Endothelial cell of umbilical vein (primary cell): ENCODE results near the gene ACADSB. TPM values are rescaled to one million over a fixed set of nuclear protein-coding genes. Genes with fewer than 3 reads are reported as not detected.

Source experiments
- BruUV-seq: library from RNA; stranded (reverse); fragments of 400-500 nt; replicated peaks from 2 replicates; lab custom pipeline; 2021; lab: Mats Ljungman, UMichigan
- CTCF ChIA-PET: fragments of 300-600, 350-600 bp; sonication (Branson Sonifier 250); formaldehyde crosslinking; loops from one replicate; lab custom pipeline; 2021; ENCODE audit warnings: antibody characterized with exemption, inconsistent platforms; lab: Charles Lee
- POLR2A ChIA-PET: fragments of 300-600, 350-600 bp; sonication (Branson Sonifier 250); formaldehyde crosslinking; loops from one replicate; lab custom pipeline; 2021; ENCODE audit warnings: antibody characterized with exemption, inconsistent platforms; lab: Charles Lee
- DNase-seq: peaks from one replicate; pipeline ENCODE4 v3.0.0-alpha.2; 2011; ENCODE audit warnings: low read depth, low spot score
- FAIRE-seq: peaks from 2 replicates; lab custom pipeline; 2011; peaks lifted over from hg19 to GRCh38; lab: Jason Lieb, UNC
- H2AFZ ChIP-seq: 2 replicates; pipeline ENCODE4 v1.6.0; 2012; ENCODE audit warnings: low read depth, low read length, control low read depth, inconsistent platforms
- H3K27ac ChIP-seq: 2 replicates; pipeline ENCODE4 v1.5.1; 2011; ENCODE audit warnings: low read depth, mild to moderate bottlenecking, control low read depth, low read length, moderate library complexity; ENCODE audit not compliant: insufficient read depth
- H3K27me3 ChIP-seq, 2 experiments: 2 replicates each; pipeline versions ENCODE4 v1.6.0 to v1.6.1; 2011; ENCODE audit warnings: low read length in 2 of 2, mixed read lengths in 1 of 2; ENCODE audit not compliant: control insufficient read depth in 2 of 2, insufficient read depth in 2 of 2
- H3K36me3 ChIP-seq, 2 experiments: 2 replicates in 1 of 2; 3 replicates in 1 of 2; pipeline ENCODE4 v1.5.1; 2011; ENCODE audit warnings: low read length in 2 of 2, mild to moderate bottlenecking in 1 of 2, moderate library complexity in 1 of 2; ENCODE audit not compliant: control insufficient read depth in 2 of 2, insufficient read depth in 2 of 2; ENCODE audit errors: extremely low read depth in 1 of 2
- H3K4me1 ChIP-seq: 3 replicates; pipeline ENCODE4 v1.5.1; 2011; ENCODE audit warnings: mild to moderate bottlenecking, low read length; ENCODE audit not compliant: control insufficient read depth, insufficient read depth; ENCODE audit errors: extremely low read depth
- H3K4me2 ChIP-seq: 2 replicates; pipeline ENCODE4 v1.6.1; 2011; ENCODE audit warnings: low read length, control low read depth, mixed read lengths; ENCODE audit not compliant: insufficient read depth
- H3K4me3 ChIP-seq, 3 experiments: fragments of 200-600 bp in 1 of 3; sonication (generic), shearing (Covaris generic) in 1 of 3; replicated peaks in 1 of 3; 2 replicates each; pipeline ENCODE4 v1.5.1; 2011 to 2016; ENCODE audit warnings: control low read depth in 3 of 3, low read length in 3 of 3, mild to moderate bottlenecking in 2 of 3, inconsistent platforms in 1 of 3, low read depth in 1 of 3, moderate library complexity in 1 of 3; ENCODE audit not compliant: insufficient read depth in 1 of 3
- H3K79me2 ChIP-seq: 2 replicates; pipeline ENCODE4 v1.6.0; 2012; ENCODE audit warnings: low read length, inconsistent platforms; ENCODE audit not compliant: control insufficient read depth, insufficient read depth
- H3K9ac ChIP-seq: replicated peaks from 2 replicates; pipeline ENCODE3; 2011; ENCODE audit warnings: low read length, control low read depth; ENCODE audit not compliant: insufficient read depth; ENCODE audit errors: extremely low read depth
- H3K9me1 ChIP-seq: replicated peaks from 3 replicates; pipeline ENCODE4 v1.6.0; 2011; ENCODE audit warnings: mild to moderate bottlenecking, low read length; ENCODE audit not compliant: control insufficient read depth, insufficient read depth; ENCODE audit errors: extremely low read depth
- H3K9me3 ChIP-seq: replicated peaks from 2 replicates; pipeline ENCODE4 v1.5.1; 2012; ENCODE audit warnings: low read length, inconsistent platforms; ENCODE audit not compliant: control insufficient read depth, insufficient read depth
- H4K20me1 ChIP-seq: replicated peaks from 2 replicates; pipeline ENCODE3; 2011; ENCODE audit warnings: mild to moderate bottlenecking, low read length; ENCODE audit not compliant: control insufficient read depth, insufficient read depth; ENCODE audit errors: extremely low read depth
- EZH2 ChIP-seq: IDR thresholded peaks from 2 replicates; pipeline ENCODE4 v1.6.1; 2012; ENCODE audit warnings: borderline replicate concordance, low read depth, mild to moderate bottlenecking, moderate library complexity, low read length, inconsistent platforms; ENCODE audit not compliant: severe bottlenecking
- FOS ChIP-seq: IDR thresholded peaks from 2 replicates; pipeline ENCODE4 v1.6.1; 2011; ENCODE audit warnings: mild to moderate bottlenecking, low read length, moderate library complexity, borderline replicate concordance; ENCODE audit not compliant: insufficient read depth
- GATA2 ChIP-seq: IDR thresholded peaks from 2 replicates; pipeline ENCODE4 v1.7.0; 2011; ENCODE audit warnings: low read depth, mild to moderate bottlenecking, moderate library complexity, mixed read lengths, low read length; ENCODE audit not compliant: insufficient read length, insufficient read depth
- JUN ChIP-seq: IDR thresholded peaks from 2 replicates; pipeline ENCODE4 v1.6.1; 2011; ENCODE audit warnings: borderline replicate concordance, low read depth; ENCODE audit not compliant: insufficient read length, insufficient read depth
- MYC ChIP-seq: IDR thresholded peaks from one replicate; pipeline ENCODE4 v1.6.1; 2011; ENCODE audit warnings: mild to moderate bottlenecking, low read depth, low read length
- POLR2A ChIP-seq: IDR thresholded peaks from 2 replicates; pipeline ENCODE4 v1.6.1; 2012; ENCODE audit warnings: low read depth, mild to moderate bottlenecking, control low read depth, low read length
- POLR2AphosphoS5 ChIP-seq: IDR thresholded peaks from 2 replicates; pipeline ENCODE4 v1.6.1; 2012; ENCODE audit warnings: low read depth, mild to moderate bottlenecking, control low read depth, low read length, moderate library complexity; ENCODE audit not compliant: insufficient read depth
- dilution Hi-C: fragments of 300-500 bp; cut with MboI; formaldehyde crosslinking; loops from one replicate; pipeline ENCODE4 v1.15.0; 2019; ENCODE audit warnings: low sequenced_read_pairs; ENCODE audit not compliant: extremely low pct_ligation_motif_present
- intact Hi-C: fragments of 100-400 bp; cut with micrococcal nuclease; formaldehyde crosslinking; loops from one replicate; pipeline ENCODE4 v1.10.0; 2022
- polyA plus RNA-seq, 4 experiments: library from polyadenylated mRNA; depleted of rRNA in 3 of 4; stranded (reverse) in 3 of 4; unstranded in 1 of 4; fragments of >200 nt; gene quantifications; 2 replicates each; pipeline versions ENCODE4 v1.2.1 to v1.2.3, GENCODE V29; 2011 to 2012; ENCODE audit warnings: missing spikeins in 1 of 4
- total RNA-seq: library from RNA; stranded (reverse); gene quantifications from 2 replicates; pipeline ENCODE4 v1.2.3, GENCODE V29; 2021
- TF ChIP-seq, protein P1 (sequence below), 2 donors: IDR thresholded peaks; 1 replicate in 1 of 2; 2 replicates in 1 of 2; pipeline ENCODE4 v1.5.1; 2011; ENCODE audit warnings: low read length in 2 of 2, mild to moderate bottlenecking in 2 of 2, moderate library complexity in 2 of 2, control low read depth in 1 of 2, inconsistent platforms in 1 of 2, low read depth in 1 of 2; ENCODE audit not compliant: insufficient read depth in 1 of 2; ENCODE audit errors: extremely low read depth in 1 of 2
- TF ChIP-seq, protein P2 (sequence below): IDR thresholded peaks from 2 replicates; pipeline ENCODE4 v1.6.1; 2011; ENCODE audit not compliant: insufficient read depth, insufficient read length

The ACADSB gene
- total and polyA plus RNA-seq, 2 donors (not counting 3 experiments of a cell fraction or from before 2014, with no cell fraction given), result 3.1 to 15.2 TPM

DNA sequence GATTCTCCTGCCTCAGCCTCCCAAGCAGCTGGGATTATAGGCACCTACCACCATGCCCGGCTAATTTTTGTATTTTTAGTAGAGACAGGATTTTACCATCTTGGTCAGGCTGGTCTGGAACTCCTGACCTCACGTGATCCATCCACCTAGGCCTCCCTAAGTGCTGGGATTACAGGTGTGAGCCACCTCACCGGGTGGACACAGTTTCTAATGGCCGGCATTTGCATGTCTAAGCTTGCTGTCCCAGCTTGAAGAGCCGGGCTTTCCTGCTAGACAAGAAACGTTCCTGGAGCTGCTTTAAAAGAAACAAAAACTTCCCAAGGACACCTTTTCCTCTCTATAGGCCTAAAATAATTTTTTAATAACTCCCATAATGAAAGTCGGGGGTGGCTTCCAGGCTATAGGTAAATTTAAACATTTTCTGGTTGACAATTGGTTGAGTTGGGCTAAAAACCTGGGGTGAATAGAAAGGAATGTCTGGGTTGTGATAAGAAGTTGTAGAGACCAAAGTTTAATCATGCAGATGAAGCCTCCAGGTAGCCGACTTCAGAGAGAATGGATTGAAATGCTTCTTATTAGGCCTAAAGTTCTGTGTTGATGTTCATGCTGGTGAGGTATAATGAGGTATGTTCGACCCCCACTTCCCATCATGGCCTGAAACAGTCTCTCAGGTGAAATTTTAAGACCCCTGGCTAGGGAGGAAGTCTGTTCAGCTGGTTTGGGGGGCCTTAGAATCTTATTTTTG, 8.8 kb downstream of the ACADSB start:
- H2AFZ ChIP-seq, result no peak overlapping the region
- BruUV-seq, result no TSS peak
- no peaks in the 10 kb centered on the region for H3K36me3 ChIP-seq
- no peaks in the 10 kb centered on the region for H3K9me3 ChIP-seq
- H3K27me3 ChIP-seq, result no peaks in the 10 kb centered on the region
- H3K4me2 ChIP-seq, result no peak overlapping the region
- H3K9ac ChIP-seq, result no peak overlapping the region
- H4K20me1 ChIP-seq, result no peaks in the 10 kb centered on the region
- ChIA-PET CTCF (interaction anchor here (1.7 kb wide), 1 partner anchor 8 kb away, joined by 7 read pairs; no protein-coding TSS in a partner anchor), POLR2A (no interaction called here)
- no peak overlapping the region for H3K4me3 ChIP-seq
- TF ChIP-seq, protein P1, sequence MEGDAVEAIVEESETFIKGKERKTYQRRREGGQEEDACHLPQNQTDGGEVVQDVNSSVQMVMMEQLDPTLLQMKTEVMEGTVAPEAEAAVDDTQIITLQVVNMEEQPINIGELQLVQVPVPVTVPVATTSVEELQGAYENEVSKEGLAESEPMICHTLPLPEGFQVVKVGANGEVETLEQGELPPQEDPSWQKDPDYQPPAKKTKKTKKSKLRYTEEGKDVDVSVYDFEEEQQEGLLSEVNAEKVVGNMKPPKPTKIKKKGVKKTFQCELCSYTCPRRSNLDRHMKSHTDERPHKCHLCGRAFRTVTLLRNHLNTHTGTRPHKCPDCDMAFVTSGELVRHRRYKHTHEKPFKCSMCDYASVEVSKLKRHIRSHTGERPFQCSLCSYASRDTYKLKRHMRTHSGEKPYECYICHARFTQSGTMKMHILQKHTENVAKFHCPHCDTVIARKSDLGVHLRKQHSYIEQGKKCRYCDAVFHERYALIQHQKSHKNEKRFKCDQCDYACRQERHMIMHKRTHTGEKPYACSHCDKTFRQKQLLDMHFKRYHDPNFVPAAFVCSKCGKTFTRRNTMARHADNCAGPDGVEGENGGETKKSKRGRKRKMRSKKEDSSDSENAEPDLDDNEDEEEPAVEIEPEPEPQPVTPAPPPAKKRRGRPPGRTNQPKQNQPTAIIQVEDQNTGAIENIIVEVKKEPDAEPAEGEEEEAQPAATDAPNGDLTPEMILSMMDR (IDR thresholded peaks at IDR 0.05; ENCODE audit: extremely low read depth in 1 of 2, insufficient read depth in 1 of 2, low read depth in 1 of 2, low read length in 2 of 2), result no peak
- no peak for TF ChIP-seq JUN
- TF ChIP-seq MYC, result no peak
- no peak for TF ChIP-seq POLR2A
- TF ChIP-seq FOS, result no peak
- FAIRE-seq (no peak), DNase-seq (no peak)
- intact Hi-C loops (no loop called here), dilution Hi-C loops (no loop called here)
- no peaks in the 10 kb centered on the region for H3K4me1 ChIP-seq
- no peaks in the 10 kb centered on the region for H3K79me2 ChIP-seq
- H3K27ac ChIP-seq, result no peak overlapping the region
- no peaks in the 10 kb centered on the region for H3K9me1 ChIP-seq

DNA sequence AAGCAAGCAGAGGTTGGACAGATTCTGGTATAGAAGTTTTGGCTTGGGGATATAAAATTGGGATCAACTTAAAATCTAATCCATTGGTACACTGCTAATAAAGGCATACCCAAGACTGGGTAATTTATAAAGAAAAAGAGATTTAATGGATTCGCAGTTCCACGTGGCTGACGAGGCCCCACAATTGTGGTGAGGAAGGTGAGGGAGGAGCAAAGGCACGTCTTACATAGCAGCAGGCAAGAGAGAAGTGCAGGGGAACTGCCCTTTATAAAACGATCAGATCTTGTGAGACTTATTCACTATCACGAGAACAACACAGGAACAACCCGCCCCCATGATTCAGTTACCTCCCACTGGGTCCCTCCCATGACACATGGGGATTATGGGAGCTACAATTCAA, 9.7 kb downstream of the ACADSB start:
- Histone ChIP-seq H4K20me1 (no peaks in the 10 kb centered on the region), H3K27me3 (no peaks in the 10 kb centered on the region), H3K79me2 (no peaks in the 10 kb centered on the region), H3K9me1 (no peaks in the 10 kb centered on the region), H3K9ac (no peak overlapping the region), H3K4me2 (no peak overlapping the region), H3K36me3 (no peaks in the 10 kb centered on the region), H2AFZ (no peak overlapping the region), H3K27ac (no peak overlapping the region), H3K4me3 (no peak overlapping the region), H3K4me1 (no peaks in the 10 kb centered on the region), H3K9me3 (no peaks in the 10 kb centered on the region)
- BruUV-seq, result no TSS peak
- no peak for DNase-seq
- POLR2A ChIA-PET, result no interaction called here
- CTCF ChIA-PET, result no interaction called here
- TF ChIP-seq MYC, result no peak
- TF ChIP-seq POLR2A, result no peak
- TF ChIP-seq, protein P2, sequence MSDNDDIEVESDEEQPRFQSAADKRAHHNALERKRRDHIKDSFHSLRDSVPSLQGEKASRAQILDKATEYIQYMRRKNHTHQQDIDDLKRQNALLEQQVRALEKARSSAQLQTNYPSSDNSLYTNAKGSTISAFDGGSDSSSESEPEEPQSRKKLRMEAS, result no peak
- TF ChIP-seq EZH2, result no peak
- no peak for TF ChIP-seq POLR2AphosphoS5
- TF ChIP-seq, protein P1 (IDR thresholded peaks at IDR 0.05; ENCODE audit: extremely low read depth in 1 of 2, insufficient read depth in 1 of 2, low read depth in 1 of 2, low read length in 2 of 2), result no peak
- TF ChIP-seq JUN, result no peak
- no peak for TF ChIP-seq FOS
- TF ChIP-seq GATA2, result no peak
- intact Hi-C loops (no loop called here), dilution Hi-C loops (no loop called here)
- FAIRE-seq, result no peak
